ENCODE data around the gene IL1R1.
A peak's percentile ranks its signal among the peaks of the same experiment; 100 is the strongest.

Gene IL1R1

DNA sequence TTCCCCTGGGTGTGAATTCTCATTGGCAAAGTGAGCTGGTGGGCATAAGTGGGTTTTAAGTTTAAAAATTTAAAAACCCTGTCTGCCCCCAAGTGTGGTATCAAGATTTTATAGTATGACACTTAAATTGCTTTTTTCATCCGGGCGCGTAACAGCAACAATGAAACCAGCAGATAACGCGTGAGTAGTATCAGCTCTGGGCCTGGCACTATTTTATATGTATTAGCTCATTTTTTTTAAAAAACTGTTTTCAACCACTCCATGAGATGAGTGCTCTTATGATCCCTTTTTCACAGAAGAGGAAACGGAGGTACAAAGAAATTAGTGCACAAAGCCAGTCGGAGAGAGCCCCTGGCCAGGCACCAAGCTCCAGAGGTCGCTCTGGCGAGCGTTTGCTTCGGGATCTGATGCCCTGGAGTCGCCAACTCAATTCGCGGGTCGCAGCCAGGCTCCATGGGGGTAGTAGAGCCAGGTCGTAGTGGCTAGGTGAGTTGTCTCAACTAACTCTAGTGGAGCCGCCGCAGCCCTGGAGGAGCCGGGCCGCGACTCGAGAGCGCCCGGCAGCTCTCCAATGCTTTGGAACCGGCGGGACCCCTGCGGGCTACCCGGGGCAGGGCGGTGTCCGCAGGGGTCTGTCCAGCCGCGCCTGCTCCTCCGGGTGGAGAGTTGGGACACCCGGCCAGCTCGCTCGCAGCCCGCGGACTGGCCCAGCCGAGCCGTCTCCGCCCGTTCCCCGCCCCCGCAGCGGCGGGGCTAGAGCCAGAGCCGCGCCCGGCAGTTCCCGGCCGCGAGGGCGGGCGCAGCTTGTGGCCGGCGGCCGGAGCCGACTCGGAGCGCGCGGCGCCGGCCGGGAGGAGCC, at the start of gene IL1R1:
Gene IL1R1 (plus strand): TSS at position 777 of the 859 bp plus-strand sequence. CDS start 14,979 bp downstream, outside the sequence.
- peak; percentile 92 for ATAC-seq (ENCODE audit: low read depth)
- peak within 1 kb of the TSS; percentile 62 for H3K4me3 ChIP-seq (ENCODE audit: severe bottlenecking)

DNA sequence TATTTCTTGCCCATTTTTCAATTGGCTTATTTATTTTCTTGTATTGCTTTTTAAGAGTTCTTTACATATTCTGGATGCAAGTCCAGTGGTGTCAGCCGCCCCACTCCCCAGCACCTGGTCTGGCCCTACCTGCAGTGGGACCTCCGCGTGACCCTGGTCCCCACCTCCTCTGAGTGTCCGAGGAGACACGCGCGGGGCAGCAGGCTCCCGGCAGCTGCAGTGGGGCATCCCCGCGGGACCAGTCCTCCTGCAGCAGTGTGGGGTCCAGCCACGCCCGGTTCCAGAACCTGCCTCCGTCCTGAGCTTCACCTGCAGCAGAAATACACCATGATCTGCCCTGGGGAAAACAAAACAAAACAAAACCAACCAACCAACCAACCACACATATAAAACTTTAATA, 48.9 kb upstream of the IL1R1 start:
- DNase-seq (ENCODE audit: low spot score), result no peak
- Histone ChIP-seq H3K27ac (ENCODE audit: poor library complexity, severe bottlenecking) (no peak overlapping the region), H3K36me3 (ENCODE audit: low read depth) (no peaks in the 10 kb centered on the region), H3K27me3 (ENCODE audit: insufficient read depth, poor library complexity, severe bottlenecking) (no peaks in the 10 kb centered on the region), H3K4me3 (ENCODE audit: severe bottlenecking) (no peak overlapping the region), H3K9me3 (ENCODE audit: severe bottlenecking) (no peaks in the 10 kb centered on the region), H3K4me1 (ENCODE audit: insufficient read depth, poor library complexity, severe bottlenecking) (peaks cover 8% of the 10 kb centered on the region)
- no peak for ATAC-seq (ENCODE audit: low read depth)
- TF ChIP-seq CTCF (IDR thresholded peaks at IDR 0.05; ENCODE audit: poor library complexity, severe bottlenecking), result no peak

More for the DNA sequence above, at the start of gene IL1R1:
- Histone ChIP-seq H3K9me3 (ENCODE audit: severe bottlenecking) (peaks cover 4% of the 10 kb centered on the region), H3K4me1 (ENCODE audit: insufficient read depth, poor library complexity, severe bottlenecking) (no peaks in the 10 kb centered on the region), H3K36me3 (ENCODE audit: low read depth) (no peaks in the 10 kb centered on the region), H3K27me3 (ENCODE audit: insufficient read depth, poor library complexity, severe bottlenecking) (no peaks in the 10 kb centered on the region), H3K27ac (ENCODE audit: poor library complexity, severe bottlenecking) (peak within 1 kb of the TSS; percentile 3)
- no peak for DNase-seq (ENCODE audit: low spot score)
- no peak for TF ChIP-seq CTCF (IDR thresholded peaks at IDR 0.05; ENCODE audit: poor library complexity, severe bottlenecking)

DNA sequence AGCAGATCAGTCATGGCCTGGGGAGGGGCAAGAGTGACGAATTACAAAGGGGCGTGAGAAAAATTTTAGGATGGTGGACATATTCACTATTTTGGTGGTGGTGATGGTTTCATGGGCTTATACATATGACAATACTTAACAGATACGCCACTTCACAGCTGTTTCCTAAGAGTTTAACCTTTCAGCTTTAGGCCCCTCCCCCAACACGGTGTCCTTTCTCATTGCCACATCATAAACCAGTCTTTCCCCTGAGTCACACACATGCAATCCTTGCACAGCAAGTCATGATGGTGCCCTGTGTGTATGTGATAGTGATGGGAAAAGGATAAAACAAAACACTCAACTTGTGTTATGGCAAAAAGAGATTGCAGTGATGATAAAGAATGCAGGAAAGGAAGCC, 47.6 kb upstream of the IL1R1 start:
- Histone ChIP-seq H3K4me1 (ENCODE audit: insufficient read depth, poor library complexity, severe bottlenecking) (peaks cover 21% of the 10 kb centered on the region), H3K4me3 (ENCODE audit: severe bottlenecking) (no peak overlapping the region), H3K27ac (ENCODE audit: poor library complexity, severe bottlenecking) (no peak overlapping the region), H3K27me3 (ENCODE audit: insufficient read depth, poor library complexity, severe bottlenecking) (no peaks in the 10 kb centered on the region), H3K9me3 (ENCODE audit: severe bottlenecking) (no peaks in the 10 kb centered on the region), H3K36me3 (ENCODE audit: low read depth) (no peaks in the 10 kb centered on the region)
- TF ChIP-seq CTCF (IDR thresholded peaks at IDR 0.05; ENCODE audit: poor library complexity, severe bottlenecking), result no peak
- ATAC-seq (ENCODE audit: low read depth) (peak; percentile 92), DNase-seq (ENCODE audit: low spot score) (no peak)

DNA sequence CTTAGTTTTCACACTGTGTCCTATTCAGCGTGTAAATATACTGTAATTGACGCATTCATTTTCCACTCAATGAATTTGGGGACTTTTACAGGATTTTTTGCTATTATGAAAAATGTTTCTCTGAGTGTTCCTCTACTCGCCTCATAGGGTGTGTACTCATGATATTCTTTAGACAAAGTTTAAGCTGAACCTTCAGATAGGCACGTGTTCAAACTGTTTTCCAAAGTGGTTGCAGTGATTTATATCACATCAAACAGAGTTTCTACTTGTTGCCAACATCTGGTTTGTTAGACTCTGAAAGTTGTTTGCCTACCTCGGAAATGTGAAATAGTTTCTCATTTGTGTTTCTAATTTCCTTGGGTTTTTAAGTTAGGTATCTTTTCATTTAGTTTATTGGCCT, 46.4 kb upstream of the IL1R1 start:
- Histone ChIP-seq H3K4me3 (ENCODE audit: severe bottlenecking) (no peak overlapping the region), H3K4me1 (ENCODE audit: insufficient read depth, poor library complexity, severe bottlenecking) (peaks cover 33% of the 10 kb centered on the region), H3K36me3 (ENCODE audit: low read depth) (no peaks in the 10 kb centered on the region), H3K9me3 (ENCODE audit: severe bottlenecking) (no peaks in the 10 kb centered on the region), H3K27me3 (ENCODE audit: insufficient read depth, poor library complexity, severe bottlenecking) (no peaks in the 10 kb centered on the region), H3K27ac (ENCODE audit: poor library complexity, severe bottlenecking) (no peak overlapping the region)
- no peak for TF ChIP-seq CTCF (IDR thresholded peaks at IDR 0.05; ENCODE audit: poor library complexity, severe bottlenecking)
- DNase-seq (ENCODE audit: low spot score), result no peak
- no peak for ATAC-seq (ENCODE audit: low read depth)

- Histone ChIP-seq H3K9me3 (ENCODE audit: severe bottlenecking) (no peaks in the 10 kb centered on the region), H3K27me3 (ENCODE audit: insufficient read depth, poor library complexity, severe bottlenecking) (no peaks in the 10 kb centered on the region), H3K36me3 (ENCODE audit: low read depth) (no peaks in the 10 kb centered on the region), H3K4me1 (ENCODE audit: insufficient read depth, poor library complexity, severe bottlenecking) (peaks cover 35% of the 10 kb centered on the region), H3K4me3 (ENCODE audit: severe bottlenecking) (no peak overlapping the region), H3K27ac (ENCODE audit: poor library complexity, severe bottlenecking) (peak overlapping the region; percentile 57)
- DNase-seq (ENCODE audit: low spot score) (no peak), ATAC-seq (ENCODE audit: low read depth) (no peak)
- TF ChIP-seq CTCF (IDR thresholded peaks at IDR 0.05; ENCODE audit: poor library complexity, severe bottlenecking), result no peak
Measured at GRCh38 chr2:102098756-102099155, 43.8 kb upstream of the IL1R1 start.
